NCI-H82 treated with DMSO at 0.1 percent for 48 hours (cell line): ENCODE measurements around the gene TMEM209.
"Not testable (repeated sequence)": the region's sequence is repeated elsewhere in the genome, so short reads cannot be mapped to it uniquely, and the experiment has no call there.

Experiments
- DNase-seq: peaks from one replicate; lab custom pipeline; 2025; ENCODE audit not compliant: unreplicated experiment; lab: John Stamatoyannopoulos, UW

TMEM209 gene

DNA sequence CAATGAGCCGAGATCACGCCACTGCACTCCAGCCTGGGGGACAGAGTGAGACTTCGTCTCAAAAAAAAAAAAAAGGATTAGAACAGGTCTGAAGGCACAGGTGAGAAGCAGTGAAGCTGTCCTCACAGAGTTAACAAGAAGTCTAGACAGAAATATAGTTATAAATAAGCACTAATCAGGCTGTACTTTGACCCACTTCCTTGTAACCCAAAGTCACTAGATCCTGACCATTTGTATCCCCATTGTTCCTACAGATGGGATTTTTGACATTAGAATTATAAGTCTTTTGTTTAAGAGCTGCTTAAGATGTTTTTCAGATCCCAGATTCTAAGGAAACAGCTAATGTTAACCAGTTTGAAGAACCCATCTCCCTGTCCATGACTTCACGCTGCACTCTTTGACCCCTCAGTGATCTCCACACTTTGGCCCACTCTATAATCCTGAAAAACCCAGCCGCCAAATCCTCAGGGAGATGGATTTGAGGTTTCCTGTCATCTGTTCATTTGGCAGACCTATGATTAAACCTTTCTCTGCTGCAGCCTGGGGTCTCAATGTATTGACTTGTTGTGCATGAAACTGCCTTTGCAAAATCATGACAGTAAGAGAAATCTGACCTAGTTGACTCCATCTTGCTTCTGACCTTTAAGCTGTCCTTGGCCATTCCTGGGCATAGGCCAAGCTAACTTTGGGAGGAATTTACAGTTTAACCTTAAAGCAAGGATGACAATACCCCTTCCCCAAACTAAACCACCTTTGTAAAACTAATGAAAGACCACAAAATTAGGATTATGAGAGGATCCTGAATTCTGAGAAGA, 13.8 kb upstream of the TMEM209 start:
- peak; percentile 11 for DNase-seq

DNA sequence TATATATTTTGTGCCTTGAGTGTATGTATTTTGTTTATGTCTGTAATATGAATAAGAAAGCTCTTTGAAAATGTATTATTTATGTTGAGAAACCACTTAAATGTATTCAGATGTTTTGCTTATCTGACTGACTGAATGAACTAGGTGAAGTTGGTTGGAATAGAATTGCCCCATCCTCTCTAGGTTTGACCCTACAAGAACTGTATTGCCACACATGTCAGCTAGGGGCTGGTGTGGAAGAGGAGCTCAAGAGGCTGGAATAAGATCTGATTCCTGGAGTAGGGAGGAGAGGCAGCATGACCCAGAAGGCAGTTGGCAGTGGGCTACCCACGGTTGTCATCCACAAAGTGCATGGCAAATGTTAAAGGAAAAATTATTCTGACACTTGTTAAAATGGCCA, 11.5 kb upstream of the TMEM209 start:
- DNase-seq = no peak

DNA sequence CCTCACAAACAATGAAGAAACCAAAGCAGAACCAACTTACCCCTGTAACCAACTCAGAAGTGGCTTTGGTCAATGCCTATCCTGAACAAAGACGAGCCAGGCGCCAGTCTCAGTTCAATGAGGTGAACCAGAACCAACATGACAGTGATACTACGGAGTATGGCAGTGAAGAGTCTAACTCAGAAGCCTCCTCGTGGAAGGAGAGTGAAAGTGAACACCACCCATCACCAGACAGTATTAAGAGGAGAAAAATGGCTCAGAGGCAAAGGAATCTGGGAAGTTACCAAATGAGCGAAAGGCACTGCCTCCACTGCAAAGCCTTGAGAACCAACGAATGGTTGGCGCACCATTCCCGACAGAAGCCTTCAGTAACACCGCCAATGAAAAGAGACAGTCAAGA, 10.8 kb upstream of the TMEM209 start:
- no peak for DNase-seq

DNA sequence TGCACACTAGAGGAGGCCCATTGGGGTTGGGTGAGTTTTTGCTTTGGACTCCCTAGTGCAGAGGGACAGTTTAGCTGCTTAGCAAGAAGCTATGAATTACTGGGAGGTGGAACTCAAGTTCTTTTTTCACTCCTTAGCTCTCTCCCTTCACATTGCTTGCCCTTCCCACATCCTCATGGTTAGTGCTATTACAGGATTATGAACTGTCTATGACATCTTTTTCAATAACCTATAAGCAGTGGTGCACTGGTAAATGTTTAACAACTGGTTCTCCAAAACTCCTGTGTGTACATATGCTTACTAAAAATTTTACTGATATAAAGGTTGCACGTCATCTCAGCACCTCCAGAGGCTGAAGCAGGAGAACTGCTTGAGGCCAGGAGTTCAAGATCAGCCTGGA, 8.6 kb upstream of the TMEM209 start:
- DNase-seq = no peak

DNA sequence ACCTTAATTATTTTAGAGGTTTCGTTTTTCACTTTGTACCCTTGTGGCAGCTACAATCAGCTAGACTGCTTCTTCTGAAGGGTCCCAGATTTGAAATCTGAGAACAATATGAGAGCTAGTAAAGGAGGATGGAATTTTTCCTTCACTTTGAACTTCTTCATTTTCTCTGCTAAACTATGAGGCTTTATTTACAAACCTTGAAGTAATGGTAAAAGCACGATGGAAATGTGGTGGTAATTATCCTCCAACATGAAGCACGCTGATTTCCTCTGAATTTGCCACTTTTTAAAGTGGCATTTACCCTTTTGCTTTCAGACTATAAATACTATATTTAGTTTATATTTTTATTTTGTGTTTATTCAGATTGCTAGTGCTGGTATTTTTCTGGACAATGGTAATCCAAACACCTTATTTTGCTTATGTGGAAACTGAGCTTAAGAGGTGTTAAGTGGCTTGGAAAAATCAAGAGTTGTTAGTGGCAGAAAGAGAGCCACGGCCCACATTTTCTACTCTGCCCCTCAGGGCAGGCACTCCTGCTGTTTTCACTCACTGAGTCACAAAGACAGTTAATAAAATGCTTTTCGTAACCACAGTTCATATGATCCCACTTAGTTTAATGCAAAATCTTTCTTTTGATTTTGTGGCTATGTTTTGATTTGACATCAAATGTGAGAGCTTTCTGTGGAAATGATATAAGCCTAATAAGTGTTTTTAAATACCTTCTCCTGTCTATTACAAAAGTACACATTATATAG, 5.2 kb upstream of the TMEM209 start:
- DNase-seq = no peak

DNA sequence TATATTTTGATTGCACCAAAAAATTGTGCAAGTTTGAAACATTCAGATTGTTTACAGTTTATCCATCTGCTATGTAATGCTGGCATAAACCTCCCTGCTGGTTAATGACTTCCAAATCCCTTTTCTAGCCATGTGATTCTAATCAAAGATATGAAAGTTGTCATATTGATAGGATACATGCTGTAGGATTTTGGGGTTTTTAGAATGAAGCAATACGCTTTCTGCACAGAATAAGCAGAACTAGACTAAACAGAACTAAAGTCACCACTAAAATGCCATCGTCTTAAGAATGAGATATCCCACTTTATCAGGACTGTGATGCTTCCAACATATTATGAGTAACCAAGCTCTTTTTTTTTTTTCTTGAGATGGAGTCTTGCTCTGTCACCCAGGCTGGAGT, 3.3 kb upstream of the TMEM209 start:
- no peak for DNase-seq

DNA sequence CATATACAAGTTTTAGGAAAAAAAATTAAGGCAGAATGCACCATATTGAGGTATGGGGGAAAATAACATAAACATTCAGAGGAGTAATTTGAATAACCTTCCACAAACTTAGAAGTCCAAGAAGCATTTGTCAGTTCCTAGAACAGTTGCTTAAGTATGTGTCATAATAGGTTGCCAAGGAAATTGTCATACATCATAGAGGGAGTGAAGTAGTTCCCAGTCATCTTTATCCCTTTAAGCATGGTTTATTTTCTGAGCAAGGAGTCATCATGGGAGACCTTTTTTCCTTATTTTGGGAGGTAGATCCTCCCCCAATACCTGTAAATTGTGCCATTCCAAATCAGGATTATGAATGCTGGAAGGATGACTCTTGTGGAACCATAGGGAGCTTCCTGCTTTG, 2.4 kb upstream of the TMEM209 start, which contains the start of gene SSMEM1:
Gene SSMEM1, plus strand, starts transcription at position 219 of the 400 bp plus-strand sequence. Its CDS starts 51 bp downstream, at position 270.
- DNase-seq = no peak

DNA sequence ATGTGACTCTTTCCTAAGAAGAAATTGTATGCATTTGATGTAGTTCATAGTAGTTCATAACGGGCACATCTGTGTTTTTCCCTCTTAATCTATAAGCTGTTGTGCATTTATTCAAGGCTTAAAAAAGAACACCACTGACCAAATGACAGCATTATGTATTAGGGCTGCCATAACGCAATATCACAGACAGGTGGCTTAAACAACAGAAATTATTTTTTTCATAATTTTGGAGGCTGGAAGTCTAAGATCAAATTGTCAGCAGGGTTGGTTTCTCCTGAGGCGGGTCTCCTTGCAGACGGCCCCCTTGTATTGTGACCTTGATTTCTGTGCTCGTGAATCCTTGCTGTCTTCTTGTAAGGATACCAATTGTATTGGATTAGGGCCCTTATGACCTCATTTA, 1.8 kb upstream of the TMEM209 start:
- peak; percentile 17 for DNase-seq

DNA sequence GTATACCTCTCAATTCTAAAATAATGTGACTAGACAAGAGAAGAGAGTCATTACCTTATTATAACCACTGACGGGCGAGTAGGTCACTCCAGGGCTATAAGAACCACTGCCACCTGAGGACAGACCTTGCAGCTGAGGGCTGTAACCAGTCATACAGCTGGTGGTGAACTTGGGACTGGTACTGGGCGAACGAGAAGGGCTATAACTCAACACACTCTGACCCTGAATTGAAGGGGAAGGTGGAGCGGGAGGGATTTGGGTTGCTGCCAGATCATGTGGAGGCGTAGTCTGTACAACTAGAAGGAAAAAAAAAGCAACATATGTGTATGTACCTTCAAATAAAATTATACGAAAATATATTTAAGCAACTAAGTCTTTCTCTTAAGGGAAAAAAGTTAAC, 3.4 kb downstream of the TMEM209 start:
- no peak for DNase-seq

DNA sequence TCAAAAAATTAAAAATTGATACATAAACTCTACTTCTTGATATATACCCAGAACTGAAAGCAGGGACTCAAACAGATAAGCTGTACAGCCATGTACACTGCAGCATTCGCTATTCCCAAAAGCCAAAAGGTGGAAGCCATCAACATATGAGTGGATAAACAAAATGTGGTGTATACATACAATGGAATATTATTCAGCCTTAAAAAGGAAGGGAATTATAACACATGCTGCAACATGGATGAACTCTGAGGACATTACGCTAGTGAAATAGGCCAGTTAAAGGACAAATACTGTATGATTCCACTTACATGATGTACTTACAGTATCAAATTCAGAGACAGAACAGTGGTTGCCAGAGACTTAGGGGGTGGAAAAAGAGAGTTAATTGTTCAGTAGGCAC, 8.1 kb downstream of the TMEM209 start:
- DNase-seq = no peak

DNA sequence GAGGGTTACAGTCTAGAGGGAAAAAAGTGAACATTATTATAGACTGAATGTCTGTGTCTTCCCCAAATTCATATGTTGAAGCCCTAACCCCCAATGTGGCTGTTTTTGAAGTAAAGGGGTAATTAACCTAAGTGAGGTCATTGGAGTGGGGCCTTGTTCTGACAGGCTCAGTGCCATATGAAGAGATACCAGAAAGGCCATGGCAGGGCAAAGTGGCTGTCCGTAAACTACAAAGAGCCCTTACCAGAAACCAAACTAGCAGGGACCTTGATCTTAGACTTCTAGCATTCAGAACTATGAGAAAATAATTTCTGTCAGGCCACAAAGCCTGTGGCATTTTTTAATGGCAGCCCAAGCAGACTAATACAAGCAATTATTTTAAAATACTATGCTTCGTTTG, 8.7 kb downstream of the TMEM209 start:
- no peak for DNase-seq

DNA sequence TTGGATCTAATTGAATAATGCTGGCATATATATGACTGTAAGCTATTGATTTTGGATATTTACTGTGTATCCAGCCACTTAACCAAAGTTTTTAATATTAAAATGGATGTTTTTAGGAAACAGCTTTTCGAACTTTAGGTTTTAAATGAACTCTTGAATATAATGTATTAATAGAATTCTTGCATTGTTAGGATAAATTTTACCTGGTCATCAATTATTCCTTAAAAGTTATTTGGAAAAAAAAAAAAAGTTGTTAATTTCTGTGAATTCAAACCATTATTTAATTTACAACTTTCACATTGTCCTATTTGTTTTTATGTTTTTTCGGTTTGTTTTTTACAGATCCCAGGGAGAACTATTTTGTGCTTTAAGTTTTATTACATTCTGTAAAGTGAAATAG, 9.8 kb downstream of the TMEM209 start:
- no peak for DNase-seq

DNA sequence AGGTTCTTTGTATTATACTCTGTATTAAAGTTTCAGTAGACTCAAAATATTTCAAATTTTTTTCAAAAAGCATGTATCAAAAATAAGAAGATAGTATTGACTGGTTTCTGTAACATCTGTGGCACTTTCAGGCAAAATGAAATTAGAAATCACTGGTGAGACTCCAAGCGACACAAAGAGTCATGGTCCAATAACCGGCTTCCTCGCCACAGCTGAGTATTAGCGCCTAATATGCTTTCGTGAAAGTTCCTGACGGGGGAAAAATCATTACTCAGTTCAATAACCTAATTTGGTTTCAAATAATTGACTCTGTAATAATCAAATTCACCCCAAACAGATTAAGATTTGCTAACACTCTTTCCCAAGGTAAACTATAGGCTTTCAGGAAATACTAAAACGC, 13.4 kb downstream of the TMEM209 start:
- no peak for DNase-seq

DNA sequence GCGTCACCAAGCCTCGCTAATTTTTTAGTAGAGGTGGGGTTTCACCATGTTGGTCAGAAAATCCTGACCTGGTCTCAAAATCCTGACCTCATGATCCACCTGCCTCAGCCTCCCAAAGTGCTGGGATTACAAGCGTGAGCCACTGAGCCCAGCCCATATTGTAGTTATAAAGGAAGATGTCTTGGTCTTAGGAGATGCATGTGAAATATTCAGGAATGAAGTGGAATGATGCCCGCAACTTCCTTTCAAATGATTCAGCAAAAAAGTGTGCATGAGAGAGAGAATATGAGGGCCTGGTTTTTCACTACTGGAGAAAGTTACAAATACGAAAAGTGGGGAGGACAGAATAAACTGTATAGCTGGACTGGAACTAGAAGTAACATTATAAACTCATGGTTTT, 15.9 kb downstream of the TMEM209 start:
- DNase-seq = no peak

DNA sequence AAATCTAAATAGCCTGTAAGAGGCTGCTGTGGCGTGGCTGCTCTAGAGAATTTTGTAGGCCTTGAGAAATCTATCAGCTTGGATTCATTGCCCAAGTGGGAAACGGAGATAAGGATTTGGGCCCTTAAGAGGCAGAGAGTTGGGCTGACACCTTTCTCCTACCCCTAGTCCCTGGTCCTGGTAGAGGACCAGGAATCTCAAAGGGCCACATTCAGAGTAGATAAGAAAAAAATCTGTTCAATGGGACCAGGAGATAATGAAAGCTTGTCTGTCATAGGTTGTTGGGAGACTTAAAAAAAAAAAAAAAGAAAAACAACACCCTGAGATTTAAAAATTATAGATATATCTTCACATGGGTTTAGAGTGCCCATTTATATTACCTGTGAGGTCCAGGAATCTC, 17.8 kb downstream of the TMEM209 start:
- DNase-seq = no peak

DNA sequence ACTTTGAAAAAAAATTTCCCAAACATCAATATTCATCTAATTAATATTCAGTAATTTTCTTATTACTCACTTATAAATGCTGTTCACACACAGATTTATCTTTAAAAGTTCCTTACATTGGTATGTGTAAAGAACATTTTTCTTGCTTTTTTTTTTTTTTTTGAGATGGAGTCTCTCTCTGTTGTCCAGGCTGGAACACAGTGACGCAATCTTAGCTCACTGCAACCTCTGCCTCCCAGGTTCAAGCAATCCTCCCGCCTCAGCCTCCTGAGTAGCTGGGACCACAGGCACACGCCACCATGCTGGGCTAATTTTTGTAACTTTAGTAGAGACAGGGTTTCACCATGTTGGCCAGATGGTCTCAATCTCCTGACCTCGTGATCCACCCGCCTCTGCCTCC, 20.9 kb downstream of the TMEM209 start:
- DNase-seq = not testable (repeated sequence)

DNA sequence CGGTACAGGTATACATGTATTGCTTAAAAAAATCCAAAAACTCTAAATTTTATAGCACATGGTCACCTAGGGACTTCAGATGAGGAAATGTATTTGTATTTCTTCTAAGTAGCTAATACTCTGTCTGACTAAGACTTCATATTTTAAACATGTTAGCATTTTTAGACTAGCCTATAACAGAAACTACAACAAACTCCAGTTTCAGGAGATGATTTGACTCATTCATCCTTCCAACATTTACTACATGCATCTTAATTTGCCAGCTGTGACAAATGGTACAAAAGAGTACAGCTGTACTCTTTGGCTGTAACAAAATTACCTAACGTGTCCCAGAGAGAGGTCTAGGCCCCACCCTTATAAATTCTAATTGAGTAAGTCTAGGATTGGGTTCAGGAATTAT, 22.2 kb downstream of the TMEM209 start:
- no peak for DNase-seq

DNA sequence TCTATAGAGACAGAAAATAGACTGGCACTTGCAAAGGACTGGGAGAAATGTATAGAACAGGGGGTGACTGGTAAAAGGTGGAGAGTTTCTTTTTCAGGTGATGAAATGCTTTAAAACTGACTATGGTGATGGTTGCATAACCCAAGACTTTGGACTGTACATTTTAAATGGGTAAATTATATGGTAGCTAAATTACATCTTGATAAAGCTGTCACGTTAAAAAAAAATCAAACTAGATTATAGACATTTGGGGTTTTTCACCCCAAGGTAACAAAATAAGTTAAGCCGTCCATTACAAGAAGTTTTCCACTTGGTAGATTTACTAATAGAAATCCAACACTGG, 24.0 kb downstream of the TMEM209 start:
- no peak for DNase-seq

DNA sequence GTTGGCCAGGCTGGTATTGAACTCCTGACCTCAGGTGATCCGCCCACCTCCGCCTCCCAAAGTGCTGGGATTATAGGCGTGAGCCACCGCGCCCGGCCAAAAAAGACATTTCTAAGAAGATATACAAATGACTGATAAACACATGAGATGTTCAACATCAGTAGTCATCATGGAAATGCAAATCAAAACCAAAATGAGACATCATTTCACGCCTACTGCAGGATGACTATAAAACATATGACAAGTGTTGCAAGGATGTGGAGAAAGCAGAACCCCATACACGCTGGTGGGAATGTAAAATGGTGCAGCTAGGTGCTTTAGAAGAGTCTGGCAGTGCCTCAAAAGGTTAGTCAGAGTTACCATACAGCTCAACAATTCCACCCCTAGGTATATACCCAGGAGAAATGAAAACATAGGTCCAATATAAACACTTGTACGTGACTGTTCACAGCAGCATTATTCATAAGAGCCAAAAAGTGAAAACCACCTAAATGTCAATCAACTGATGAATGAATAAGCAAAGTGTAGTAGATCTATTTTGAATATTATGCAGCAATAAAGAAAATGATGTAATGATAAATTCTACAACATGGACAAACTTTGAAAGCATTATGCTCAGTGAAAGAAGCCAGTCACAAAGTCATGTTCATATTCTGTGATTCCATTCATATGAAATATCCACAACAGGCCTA, 24.5 kb downstream of the TMEM209 start:
- DNase-seq = no peak

DNA sequence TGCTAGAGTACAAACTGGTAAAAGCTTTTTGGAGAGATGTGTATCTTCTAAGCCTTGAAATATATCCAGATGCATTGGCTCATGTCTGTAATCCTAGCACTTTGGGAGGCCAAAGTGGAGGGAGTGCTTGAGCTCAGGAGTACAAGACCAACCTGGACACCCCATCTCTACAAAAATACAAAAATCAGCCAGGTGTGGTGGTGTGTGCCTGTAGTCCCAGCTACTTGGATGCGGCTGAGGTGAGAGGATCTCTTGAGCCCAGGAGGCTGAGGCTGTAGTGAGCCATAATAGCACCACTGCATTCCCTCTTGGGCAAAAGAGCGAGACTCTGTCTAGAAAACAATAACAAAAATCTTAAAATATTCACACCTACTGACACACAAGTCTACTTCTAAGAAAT, 25.6 kb downstream of the TMEM209 start:
- no peak for DNase-seq

DNA sequence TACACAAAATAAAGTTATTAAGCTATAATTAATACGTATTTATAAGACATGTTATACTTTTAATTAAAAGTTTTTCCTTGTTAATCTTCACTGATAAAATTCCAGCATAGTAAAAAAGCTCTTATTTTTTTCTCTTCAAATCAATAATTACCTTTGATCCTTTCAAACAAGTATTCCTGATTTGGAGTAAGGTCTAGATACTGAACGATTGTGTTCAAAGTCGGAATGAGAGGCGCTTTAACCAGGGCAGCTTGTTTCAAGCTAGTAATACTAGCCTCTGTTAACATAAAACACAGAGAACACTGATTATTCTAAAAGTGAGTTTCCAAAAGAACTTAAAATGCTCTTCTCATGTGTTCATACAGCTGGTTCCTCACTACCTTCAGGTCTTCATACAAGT, 27.0 kb downstream of the TMEM209 start:
- no peak for DNase-seq
